PC-3 (cell line): ENCODE data around the gene OR1F1.

Source experiments
- EZH2 ChIP-seq: fragments of 300-600 bp; sonication (generic); IDR thresholded peaks from one replicate; pipeline ENCODE4 v1.6.1; 2017; ENCODE audit warnings: antibody characterized with exemption, mild to moderate bottlenecking, low read length; ENCODE audit not compliant: unreplicated experiment
- TF ChIP-seq, protein P1 (sequence below): fragments of 300-600 bp; sonication (generic); conservative IDR thresholded peaks from 2 replicates; pipeline ENCODE4 v1.5.1; 2017; ENCODE audit warnings: antibody characterized with exemption, low read depth, mild to moderate bottlenecking, low read length

DNA sequence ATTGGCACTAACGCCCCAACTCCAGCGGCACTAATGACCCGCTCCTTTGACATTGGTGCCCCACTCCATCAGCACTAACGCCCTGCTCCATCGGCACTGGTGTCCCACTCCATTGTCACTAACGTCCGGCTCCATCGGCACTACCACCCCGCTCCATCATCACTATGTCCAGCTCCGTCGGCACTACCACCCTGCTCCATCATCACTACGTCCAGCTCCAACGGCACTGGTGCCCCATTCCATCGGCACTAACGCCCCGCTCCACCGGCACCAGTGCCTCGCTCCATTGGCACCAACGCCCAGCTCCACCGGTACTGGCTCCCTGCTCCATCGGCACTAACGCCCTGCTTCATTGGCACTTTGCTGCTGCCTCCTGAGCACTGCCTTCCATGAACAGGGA is 45.7 kb upstream of the OR1F1 start:
- TF ChIP-seq, protein P1, sequence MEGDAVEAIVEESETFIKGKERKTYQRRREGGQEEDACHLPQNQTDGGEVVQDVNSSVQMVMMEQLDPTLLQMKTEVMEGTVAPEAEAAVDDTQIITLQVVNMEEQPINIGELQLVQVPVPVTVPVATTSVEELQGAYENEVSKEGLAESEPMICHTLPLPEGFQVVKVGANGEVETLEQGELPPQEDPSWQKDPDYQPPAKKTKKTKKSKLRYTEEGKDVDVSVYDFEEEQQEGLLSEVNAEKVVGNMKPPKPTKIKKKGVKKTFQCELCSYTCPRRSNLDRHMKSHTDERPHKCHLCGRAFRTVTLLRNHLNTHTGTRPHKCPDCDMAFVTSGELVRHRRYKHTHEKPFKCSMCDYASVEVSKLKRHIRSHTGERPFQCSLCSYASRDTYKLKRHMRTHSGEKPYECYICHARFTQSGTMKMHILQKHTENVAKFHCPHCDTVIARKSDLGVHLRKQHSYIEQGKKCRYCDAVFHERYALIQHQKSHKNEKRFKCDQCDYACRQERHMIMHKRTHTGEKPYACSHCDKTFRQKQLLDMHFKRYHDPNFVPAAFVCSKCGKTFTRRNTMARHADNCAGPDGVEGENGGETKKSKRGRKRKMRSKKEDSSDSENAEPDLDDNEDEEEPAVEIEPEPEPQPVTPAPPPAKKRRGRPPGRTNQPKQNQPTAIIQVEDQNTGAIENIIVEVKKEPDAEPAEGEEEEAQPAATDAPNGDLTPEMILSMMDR, result no peak
- no peak for TF ChIP-seq EZH2
